Measurements from ENCODE around the gene CDK5RAP2. TPM values are rescaled to one million over a fixed set of nuclear protein-coding genes. Genes with fewer than 3 reads are reported as not detected.

CDK5RAP2 gene
- total RNA-seq, 4 donors from 2014 or later = 27.3 to 158 (median 45.1) TPM

- no peak overlapping the region for H3K4me3 ChIP-seq
- no peaks in the 10 kb centered on the region for H3K4me1 ChIP-seq
- no peaks in the 10 kb centered on the region for H3K9me3 ChIP-seq
- H3K36me3 ChIP-seq = peaks cover 0 to 24% (median 0%) of the 10 kb centered on the region in 3 donors
- H3K27ac ChIP-seq = no peak overlapping the region
- no peak for DNase-seq
- TF ChIP-seq CTCF (IDR thresholded peaks at IDR 0.05) = no peak
- no peak for TF ChIP-seq POLR2A (IDR thresholded peaks at IDR 0.05)
- H3K27me3 ChIP-seq = no peaks in the 10 kb centered on the region
Observed at GRCh38 chr9:120442308-120442995, 137.5 kb downstream of the CDK5RAP2 start.

- Histone ChIP-seq H3K36me3 (peaks cover 0 to 21% (median 0%) of the 10 kb centered on the region in 3 donors), H3K27me3 (no peaks in the 10 kb centered on the region), H3K9me3 (no peaks in the 10 kb centered on the region), H3K27ac (no peak overlapping the region), H3K4me1 (no peaks in the 10 kb centered on the region), H3K4me3 (no peak overlapping the region)
- no peak for DNase-seq
- no peak for TF ChIP-seq CTCF (IDR thresholded peaks at IDR 0.05)
- TF ChIP-seq POLR2A (IDR thresholded peaks at IDR 0.05) = no peak
Observed at GRCh38 chr9:120441426-120442307, 138.3 kb downstream of the CDK5RAP2 start.

- H3K36me3 ChIP-seq = peaks cover 0 to 21% (median 0%) of the 10 kb centered on the region in 3 donors
- no peak overlapping the region for H3K4me3 ChIP-seq
- TF ChIP-seq CTCF (IDR thresholded peaks at IDR 0.05) = no peak
- TF ChIP-seq POLR2A (IDR thresholded peaks at IDR 0.05) = no peak
- H3K27ac ChIP-seq = no peak overlapping the region
- H3K9me3 ChIP-seq = no peaks in the 10 kb centered on the region
- H3K27me3 ChIP-seq = no peaks in the 10 kb centered on the region
- no peaks in the 10 kb centered on the region for H3K4me1 ChIP-seq
- DNase-seq = no peak
Observed at GRCh38 chr9:120440791-120441190, 139.2 kb downstream of the CDK5RAP2 start.

- Histone ChIP-seq H3K4me1 (no peaks in the 10 kb centered on the region), H3K4me3 (no peak overlapping the region), H3K36me3 (peaks cover 0 to 21% (median 0%) of the 10 kb centered on the region in 3 donors), H3K27ac (no peak overlapping the region), H3K9me3 (no peaks in the 10 kb centered on the region), H3K27me3 (no peaks in the 10 kb centered on the region)
- no peak for DNase-seq
- no peak for TF ChIP-seq POLR2A (IDR thresholded peaks at IDR 0.05)
- no peak for TF ChIP-seq CTCF (IDR thresholded peaks at IDR 0.05)
Observed at GRCh38 chr9:120439926-120440325, 140.0 kb downstream of the CDK5RAP2 start.

GRCh38 chr9:120438836-120439546 is 141.0 kb downstream of the CDK5RAP2 start:
- no peaks in the 10 kb centered on the region for H3K9me3 ChIP-seq
- H3K27ac ChIP-seq = no peak overlapping the region
- H3K27me3 ChIP-seq = no peaks in the 10 kb centered on the region
- H3K4me3 ChIP-seq = no peak overlapping the region
- no peak for TF ChIP-seq POLR2A (IDR thresholded peaks at IDR 0.05)
- peak in 3 of 6 experiments; percentile 16 to 26 (median 17) for TF ChIP-seq CTCF (IDR thresholded peaks at IDR 0.05)
- no peak for DNase-seq
- no peaks in the 10 kb centered on the region for H3K4me1 ChIP-seq
- H3K36me3 ChIP-seq = peaks cover 0 to 21% (median 0%) of the 10 kb centered on the region in 3 donors

All from Peyer's patch (tissue), 4 donors.